ENCODE data around the gene PODXL. TPM values are rescaled to one million over a fixed set of nuclear protein-coding genes. Genes with fewer than 3 reads are reported as not detected.

Gene PODXL
- total and polyA plus RNA-seq, 2 experiments from 2014 or later: 220 to 727 TPM

- H3K4me1 ChIP-seq (ENCODE audit: insufficient read depth): no peaks in the 10 kb centered on the region
- DNase-seq (ENCODE audit: low spot score) (no peak), ATAC-seq (no peak)
- H3K27me3 ChIP-seq (ENCODE audit: insufficient read depth): no peaks in the 10 kb centered on the region
- no peak overlapping the region for H3K4me3 Mint-ChIP-seq
- no peaks in the 10 kb centered on the region for H3K9me2 ChIP-seq (ENCODE audit: insufficient read depth)
- H3K36me3 ChIP-seq (ENCODE audit: insufficient read depth): peaks cover 6% of the 10 kb centered on the region; the same call in 1 of the 2 replicates
- peaks cover 7% of the 10 kb centered on the region for H3K4me1 Mint-ChIP-seq
- peaks cover 31% of the 10 kb centered on the region for H3K36me3 Mint-ChIP-seq (ENCODE audit: low read depth)
- no peaks in the 10 kb centered on the region for H3K27me3 Mint-ChIP-seq (ENCODE audit: insufficient read depth, low read depth, poor library complexity)
- no peaks in the 10 kb centered on the region for H3K79me2 ChIP-seq (replicated peaks; ENCODE audit: insufficient read depth)
- no peak overlapping the region for H3K4me2 ChIP-seq
- H3F3A ChIP-seq (replicated peaks; ENCODE audit: low read depth): no peaks in the 10 kb centered on the region
- TF ChIP-seq EZH2phosphoT487 (IDR thresholded peaks at IDR 0.05; ENCODE audit: unreplicated experiment): no peak
- no peak for TF ChIP-seq REST (IDR thresholded peaks at IDR 0.05; ENCODE audit: unreplicated experiment)
- no peak for TF ChIP-seq ETS1 (IDR thresholded peaks at IDR 0.05)
- no peak for TF ChIP-seq CTCF (conservative IDR thresholded peaks at IDR 0.05; ENCODE audit: low read depth in 2 of 2)
- no peak for TF ChIP-seq EZH2 (IDR thresholded peaks at IDR 0.05; ENCODE audit: low read depth, unreplicated experiment)
- TF ChIP-seq NANOG (IDR thresholded peaks at IDR 0.05; ENCODE audit: borderline replicate concordance): no peak
- TF ChIP-seq POLR2AphosphoS5 (IDR thresholded peaks at IDR 0.05; ENCODE audit: low read depth): no peak
- TF ChIP-seq ZNF462 (CRISPR knock-in tag; IDR thresholded peaks at IDR 0.05): no peak
- TF ChIP-seq ZNF331 (CRISPR knock-in tag; IDR thresholded peaks at IDR 0.05; ENCODE audit: low read depth): no peak
- TF ChIP-seq ZNF114 (CRISPR knock-in tag; IDR thresholded peaks at IDR 0.05): no peak
- no peak for TF ChIP-seq CREB1 (CRISPR knock-in tag; IDR thresholded peaks at IDR 0.05; ENCODE audit: low read depth)
- H4K20me1 ChIP-seq (replicated peaks; ENCODE audit: insufficient read depth): no peaks in the 10 kb centered on the region
- H2AFZ ChIP-seq: no peak overlapping the region
- H3K27ac Mint-ChIP-seq: no peak overlapping the region
- no peak overlapping the region for H3K27ac ChIP-seq (ENCODE audit: low read depth)
- no peak overlapping the region for H3K4me3 ChIP-seq
- H3K9me3 Mint-ChIP-seq: no peaks in the 10 kb centered on the region
These were observed 88.6 kb downstream of the PODXL start for GRCh38 chr7:131467788-131468187.
